Heart right ventricle (tissue), 16 donors: ENCODE data around the gene SLC22A16. TPM values are rescaled to one million over a fixed set of nuclear protein-coding genes. Genes with fewer than 3 reads are reported as not detected.

Experiments
- ATAC-seq, 8 donors: fragments of 200-7000 bp; cut with Tn5 transposase; one replicate each; pipeline ENCODE4 v1.9.1; 2020; ENCODE audit warnings: mild to moderate bottlenecking in 8 of 8, moderate library complexity in 8 of 8, moderate number of reproducible peaks in 1 of 8
- DNase-seq, 2 donors: peaks; one replicate each; pipeline ENCODE4 v3.0.0-alpha.2; 2020
- H3K27ac ChIP-seq, 10 donors: fragments of 200-600 bp; sonication (generic) in 2 of 10; one replicate each; pipeline versions ENCODE4 v1.5.0 to v1.8.0; 2020 to 2022; ENCODE audit warnings: mild to moderate bottlenecking in 3 of 10
- H3K27me3 ChIP-seq, 7 donors: fragments of 200-600 bp; one replicate each; pipeline ENCODE4 v1.8.0; 2021 to 2022; ENCODE audit warnings: mild to moderate bottlenecking in 2 of 7
- H3K36me3 ChIP-seq, 9 donors: fragments of 200-600 bp; sonication (generic) in 1 of 9; one replicate each; pipeline versions ENCODE4 v1.5.0 to v1.8.0; 2020 to 2022; ENCODE audit warnings: mild to moderate bottlenecking in 2 of 9
- H3K4me1 ChIP-seq, 9 donors: fragments of 200-600 bp; sonication (generic) in 1 of 9; one replicate each; pipeline versions ENCODE4 v1.5.0 to v1.8.0; 2020 to 2022; ENCODE audit warnings: mild to moderate bottlenecking in 4 of 9
- H3K4me3 ChIP-seq, 10 donors: fragments of 200-600 bp; sonication (generic) in 2 of 10; one replicate each; pipeline versions ENCODE4 v1.5.0 to v1.8.0; 2020 to 2022; ENCODE audit warnings: mild to moderate bottlenecking in 7 of 10, moderate library complexity in 2 of 10
- H3K9me3 ChIP-seq, 11 donors: fragments of 200-600 bp in 10 of 11; sonication (generic) in 2 of 11; one replicate each; pipeline versions ENCODE4 v1.5.0 to v1.8.0; 2013 to 2022; ENCODE audit warnings: mild to moderate bottlenecking in 2 of 11, control low read depth in 1 of 11, moderate library complexity in 1 of 11
- WGBS, 2 donors: extraction: QIAGEN DNeasy Blood & Tissue Kit; methylation state at CpG; one replicate each; pipeline ENCODE4 v1.1.7; 2013; ENCODE audit warnings: inconsistent platforms in 1 of 2; 5-methylcytosine and 5-hydroxymethylcytosine counted together
- intact Hi-C, 10 donors: fragments of 100-400 bp; cut with DNase I; formaldehyde crosslinking; loops; one replicate each; pipeline versions ENCODE4 v1.11.1 to v1.14.2; 2022
- polyA plus RNA-seq, 2 donors: library from polyadenylated mRNA; stranded (reverse); fragments of 200-250 nt; gene quantifications; one replicate each; pipeline ENCODE4 v1.2.3, GENCODE V29; 2013
- total RNA-seq, 10 donors: library from RNA; stranded (reverse); fragmentation: NEBNext Ultra II Directional in 3 of 10; extraction: Animal tissue kit (Norgen Biotek cat#: 25700) in 3 of 10; gene quantifications; one replicate each; pipeline versions ENCODE4 v1.2.1 to v1.2.4, GENCODE V29; 2021 to 2023
- TF ChIP-seq, protein P1 (sequence below), 9 donors: fragments of 200-600 bp; sonication (generic) in 2 of 9; IDR thresholded peaks; one replicate each; pipeline versions ENCODE4 v1.5.0 to v1.8.0; 2021 to 2022; ENCODE audit warnings: antibody characterized with exemption in 9 of 9, mild to moderate bottlenecking in 5 of 9, moderate library complexity in 1 of 9
- donor health status: Arrhythmogenic right ventricular cardiomyopathy.
- donor health status: ischemic (EF 13 %, LVEDD 7.1; RV severe dilation, severe dysfunction).
- donor health status: healthy with polysubstance abuse.
- donor health status: DM: no; HTN: yes; CAD: no.
- donor health status: DM: no; HTN: no; CAD: no.
- donor health status: ischemic (EF 25% LVEDD 6.9; RV normal size, moderate dysfunction).
- donor health status: ischemic (EF 25% LVEDD 5.7; RV mildly dilated, moderate dysfunction).
- donor health status: healthy.
- donor health status: DM: yes; HTN: yes; CAD: no.
- donor health status: Ischemic cardiomyopathy.
- donor health status: ischemic (EF 35%, LVEDD 5.7; RV mildly dilated, moderate dysfunction).
- donor health status: nonischemic (EF 11% LVEDD 7.7; RV severe dilation, severe dysfunction).
- donor health status: DM: yes; HTN: yes; CAD: no.
- donor health status: PGD.
- donor health status: ischemic (EF 29% LVEDD 5.4; RV normal size, mild dysfunction).
- donor health status: nonischemic (EF 23%, LVEDD 6.1; RV moderate dilation, normal function).

SLC22A16 gene
- total and polyA plus RNA-seq, 12 donors, result 0.09 to 1.9 (median 0.53) TPM; not detected in 9

DNA sequence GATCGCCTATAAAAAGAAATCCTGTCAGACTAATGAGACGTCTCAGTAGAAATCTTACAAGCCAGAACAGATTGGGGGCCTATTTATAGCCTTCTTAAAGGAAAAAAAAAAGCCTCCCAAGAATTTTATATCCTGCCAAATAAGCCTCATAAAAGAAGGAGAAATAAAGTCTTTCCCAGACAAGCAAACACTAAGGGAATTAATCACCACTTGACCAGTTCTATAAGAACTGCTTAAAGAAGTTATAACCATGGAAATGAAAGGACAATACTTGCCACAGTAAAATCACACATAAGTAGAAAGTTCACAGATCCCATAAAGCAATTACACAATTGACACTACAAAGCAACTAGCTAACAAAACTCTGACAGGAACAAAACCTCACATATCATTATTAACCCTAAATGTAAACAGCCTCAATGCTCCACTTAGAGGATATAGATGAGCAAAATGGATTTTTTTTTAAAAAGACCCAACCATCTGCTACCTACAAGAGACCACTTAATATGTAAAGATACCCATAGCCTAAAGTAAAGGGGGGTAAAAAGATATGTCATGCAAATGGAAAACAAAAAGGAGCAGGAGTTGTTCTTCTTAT lies 13.4 kb downstream of the SLC22A16 start:
- intact Hi-C loops, result no loop called here
- Histone ChIP-seq H3K27ac (no peak overlapping the region), H3K9me3 (peaks cover 0 to 46% (median 19%) of the 10 kb centered on the region in 11 donors), H3K4me3 (no peak overlapping the region), H3K36me3 (no peaks in the 10 kb centered on the region), H3K27me3 (no peaks in the 10 kb centered on the region), H3K4me1 (no peaks in the 10 kb centered on the region)
- ATAC-seq (no peak), DNase-seq (no peak)
- TF ChIP-seq, protein P1, sequence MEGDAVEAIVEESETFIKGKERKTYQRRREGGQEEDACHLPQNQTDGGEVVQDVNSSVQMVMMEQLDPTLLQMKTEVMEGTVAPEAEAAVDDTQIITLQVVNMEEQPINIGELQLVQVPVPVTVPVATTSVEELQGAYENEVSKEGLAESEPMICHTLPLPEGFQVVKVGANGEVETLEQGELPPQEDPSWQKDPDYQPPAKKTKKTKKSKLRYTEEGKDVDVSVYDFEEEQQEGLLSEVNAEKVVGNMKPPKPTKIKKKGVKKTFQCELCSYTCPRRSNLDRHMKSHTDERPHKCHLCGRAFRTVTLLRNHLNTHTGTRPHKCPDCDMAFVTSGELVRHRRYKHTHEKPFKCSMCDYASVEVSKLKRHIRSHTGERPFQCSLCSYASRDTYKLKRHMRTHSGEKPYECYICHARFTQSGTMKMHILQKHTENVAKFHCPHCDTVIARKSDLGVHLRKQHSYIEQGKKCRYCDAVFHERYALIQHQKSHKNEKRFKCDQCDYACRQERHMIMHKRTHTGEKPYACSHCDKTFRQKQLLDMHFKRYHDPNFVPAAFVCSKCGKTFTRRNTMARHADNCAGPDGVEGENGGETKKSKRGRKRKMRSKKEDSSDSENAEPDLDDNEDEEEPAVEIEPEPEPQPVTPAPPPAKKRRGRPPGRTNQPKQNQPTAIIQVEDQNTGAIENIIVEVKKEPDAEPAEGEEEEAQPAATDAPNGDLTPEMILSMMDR (IDR thresholded peaks at IDR 0.05), result no peak
- WGBS, 2 donors, result 66 to 68% methylated on average over 2 of the region's 2 CpGs

DNA sequence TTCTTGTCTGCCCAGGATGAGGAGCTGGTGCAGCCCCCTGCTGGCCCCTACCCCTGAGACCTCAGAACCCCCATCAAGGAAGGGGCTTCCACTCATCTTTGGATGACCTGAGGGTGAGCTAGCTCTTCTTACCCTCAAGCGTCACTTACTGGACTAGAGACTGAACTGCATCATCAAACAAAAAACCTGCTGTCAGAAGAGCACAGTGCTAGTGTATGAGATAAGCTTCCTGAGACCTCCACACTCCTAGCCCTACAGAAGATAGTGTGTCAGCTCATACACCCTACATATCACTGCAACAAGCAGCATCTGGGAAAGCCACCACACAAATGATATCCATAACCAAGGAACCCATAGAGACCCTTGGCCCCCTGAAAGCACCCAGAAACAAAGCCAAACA lies 15.0 kb downstream of the SLC22A16 start:
- WGBS, 2 donors, result 89 to 90% methylated on average over 1 of the region's 1 CpG
- Histone ChIP-seq H3K4me1 (no peaks in the 10 kb centered on the region), H3K27me3 (no peaks in the 10 kb centered on the region), H3K27ac (no peak overlapping the region), H3K36me3 (no peaks in the 10 kb centered on the region), H3K9me3 (peaks cover 0 to 46% (median 19%) of the 10 kb centered on the region in 11 donors), H3K4me3 (no peak overlapping the region)
- ATAC-seq, result no peak
- intact Hi-C loops, result no loop called here
- TF ChIP-seq, protein P1 (IDR thresholded peaks at IDR 0.05), result no peak
- DNase-seq, result no peak

DNA sequence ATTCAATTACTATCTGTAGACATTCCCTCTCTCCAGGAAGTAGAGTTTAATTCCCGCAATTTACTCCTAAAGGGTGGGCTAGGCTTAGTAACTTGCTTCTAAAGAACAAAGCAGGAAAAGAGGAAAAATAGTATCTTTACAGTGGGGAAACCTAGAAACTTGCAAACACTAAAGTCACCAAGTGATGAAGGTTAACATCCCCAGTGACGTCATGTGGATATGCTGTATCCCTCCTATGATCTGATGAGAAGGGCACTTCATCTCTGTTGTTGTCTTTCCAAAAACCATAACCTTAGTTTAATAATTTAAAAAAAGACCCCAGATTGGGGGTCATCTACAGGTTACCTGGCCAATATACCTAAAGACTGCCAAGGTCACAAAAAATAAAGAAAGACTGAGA lies 17.3 kb downstream of the SLC22A16 start:
- Histone ChIP-seq H3K9me3 (peaks cover 0 to 37% (median 19%) of the 10 kb centered on the region in 11 donors), H3K27ac (no peak overlapping the region), H3K27me3 (no peaks in the 10 kb centered on the region), H3K36me3 (no peaks in the 10 kb centered on the region), H3K4me3 (no peak overlapping the region), H3K4me1 (no peaks in the 10 kb centered on the region)
- 85 to 88% methylated on average over 2 of the region's 2 CpGs for WGBS, 2 donors
- TF ChIP-seq, protein P1 (IDR thresholded peaks at IDR 0.05), result no peak
- no peak for DNase-seq
- ATAC-seq, result no peak
- intact Hi-C loops, result no loop called here

DNA sequence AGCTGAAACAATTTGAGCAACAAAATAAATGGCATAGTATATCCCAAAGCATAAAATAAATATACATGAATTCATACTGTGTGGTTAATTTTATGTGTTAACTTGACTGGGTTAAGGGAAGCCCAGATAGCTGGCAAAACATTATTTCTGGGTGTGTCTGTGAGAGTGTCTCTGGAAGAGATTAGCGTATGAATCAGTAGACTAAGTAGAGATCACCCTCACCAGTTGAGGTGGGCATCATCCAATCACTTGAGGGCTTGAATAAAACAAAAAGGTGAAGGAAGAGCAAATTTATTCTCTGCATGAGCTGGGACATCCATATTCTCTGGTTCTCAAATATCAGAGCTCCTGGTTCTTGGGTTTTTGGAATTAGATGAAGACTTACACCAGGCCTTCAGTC lies 17.9 kb downstream of the SLC22A16 start:
- Histone ChIP-seq H3K4me3 (no peak overlapping the region), H3K27ac (no peak overlapping the region), H3K4me1 (no peaks in the 10 kb centered on the region), H3K27me3 (no peaks in the 10 kb centered on the region), H3K36me3 (no peaks in the 10 kb centered on the region), H3K9me3 (peaks cover 0 to 30% (median 14%) of the 10 kb centered on the region in 11 donors)
- DNase-seq (no peak), ATAC-seq (no peak)
- TF ChIP-seq, protein P1 (IDR thresholded peaks at IDR 0.05), result no peak
- intact Hi-C loops, result no loop called here
- 100% methylated on average over 1 of the region's 1 CpG for WGBS, 2 donors
